Nephron (organoid): ENCODE measurements around the gene TEF.

Source experiments
- H3K27ac Mint-ChIP-seq, 3 experiments: 2 replicates each; pipeline ENCODE4 v1.8.0; 2020; ENCODE audit warnings: mixed read lengths in 3 of 3, mild to moderate bottlenecking in 2 of 3, moderate library complexity in 1 of 3
- H3K27me3 Mint-ChIP-seq: 2 replicates; pipeline ENCODE4 v1.8.0; 2021; ENCODE audit warnings: low read depth, mild to moderate bottlenecking, moderate library complexity, mixed read lengths
- H3K36me3 Mint-ChIP-seq: 2 replicates; pipeline ENCODE4 v1.8.0; 2020; ENCODE audit warnings: low read depth, mixed read lengths
- H3K4me1 Mint-ChIP-seq: 2 replicates; pipeline ENCODE4 v1.8.0; 2020; ENCODE audit warnings: mixed read lengths
- H3K4me3 Mint-ChIP-seq, 3 experiments: 2 replicates each; pipeline ENCODE4 v1.8.0; 2020; ENCODE audit warnings: mild to moderate bottlenecking in 3 of 3, mixed read lengths in 3 of 3, moderate library complexity in 2 of 3
- H3K9me3 Mint-ChIP-seq: 2 replicates; pipeline ENCODE4 v1.8.0; 2020; ENCODE audit warnings: mixed read lengths
- TF ChIP-seq, protein P1 (sequence below), 3 experiments: fragments of 200-600 bp; sonication (generic); IDR thresholded peaks; one replicate each; pipeline ENCODE4 v1.5.0; 2021; ENCODE audit warnings: antibody characterized with exemption in 3 of 3; ENCODE audit not compliant: unreplicated experiment in 3 of 3

Gene TEF

DNA sequence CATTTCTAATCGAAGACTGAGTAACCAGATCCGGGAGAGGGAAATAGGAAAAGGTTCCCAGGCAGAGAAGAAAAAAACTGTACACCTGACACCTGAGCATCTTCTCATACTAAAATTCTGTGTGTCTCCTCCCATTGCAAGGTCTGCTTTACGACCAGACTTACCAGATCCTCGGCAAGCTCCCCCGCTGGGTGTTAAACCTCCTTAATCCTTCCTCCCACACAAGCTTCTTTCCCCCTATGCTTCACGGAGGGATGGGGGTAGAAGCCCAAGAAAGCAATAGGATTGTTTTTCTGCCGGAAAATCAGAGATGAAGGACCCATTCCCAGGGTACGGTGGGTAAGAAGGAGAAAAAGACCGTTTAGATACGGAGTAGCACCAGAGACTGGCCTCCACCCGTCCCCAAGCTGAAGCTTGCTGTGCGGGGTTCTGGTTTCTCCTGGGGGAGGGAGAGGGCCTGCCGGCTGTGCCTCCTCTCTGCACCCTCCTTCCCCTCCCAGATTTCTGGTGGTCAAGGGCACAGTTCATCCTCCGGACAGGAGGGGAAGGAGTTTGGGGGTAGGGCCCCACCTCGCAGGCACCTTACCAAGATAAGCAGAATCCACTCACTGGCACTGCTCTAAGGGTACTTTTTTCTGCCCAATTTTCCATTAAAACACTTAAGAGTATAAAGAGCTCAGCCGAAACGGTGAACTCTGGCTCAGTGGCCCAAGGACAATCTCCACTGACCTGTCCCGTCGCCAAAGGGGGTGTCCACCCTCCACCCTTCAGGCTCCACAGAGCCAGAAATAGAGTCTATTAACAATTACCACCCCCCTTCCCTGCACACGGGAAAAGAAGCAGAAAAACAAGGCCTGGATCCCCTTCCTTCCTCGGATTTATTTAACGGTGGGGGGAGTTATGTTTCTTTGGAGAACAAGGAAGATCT, 63.7 kb downstream of the TEF start:
- TF ChIP-seq, protein P1, sequence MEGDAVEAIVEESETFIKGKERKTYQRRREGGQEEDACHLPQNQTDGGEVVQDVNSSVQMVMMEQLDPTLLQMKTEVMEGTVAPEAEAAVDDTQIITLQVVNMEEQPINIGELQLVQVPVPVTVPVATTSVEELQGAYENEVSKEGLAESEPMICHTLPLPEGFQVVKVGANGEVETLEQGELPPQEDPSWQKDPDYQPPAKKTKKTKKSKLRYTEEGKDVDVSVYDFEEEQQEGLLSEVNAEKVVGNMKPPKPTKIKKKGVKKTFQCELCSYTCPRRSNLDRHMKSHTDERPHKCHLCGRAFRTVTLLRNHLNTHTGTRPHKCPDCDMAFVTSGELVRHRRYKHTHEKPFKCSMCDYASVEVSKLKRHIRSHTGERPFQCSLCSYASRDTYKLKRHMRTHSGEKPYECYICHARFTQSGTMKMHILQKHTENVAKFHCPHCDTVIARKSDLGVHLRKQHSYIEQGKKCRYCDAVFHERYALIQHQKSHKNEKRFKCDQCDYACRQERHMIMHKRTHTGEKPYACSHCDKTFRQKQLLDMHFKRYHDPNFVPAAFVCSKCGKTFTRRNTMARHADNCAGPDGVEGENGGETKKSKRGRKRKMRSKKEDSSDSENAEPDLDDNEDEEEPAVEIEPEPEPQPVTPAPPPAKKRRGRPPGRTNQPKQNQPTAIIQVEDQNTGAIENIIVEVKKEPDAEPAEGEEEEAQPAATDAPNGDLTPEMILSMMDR (IDR thresholded peaks at IDR 0.05; ENCODE audit: unreplicated experiment in 3 of 3) = no peak
- Mint-ChIP-seq H3K27ac (peak overlapping the region; percentile 85 to 100 (median 99)), H3K36me3 (peaks cover 21% of the 10 kb centered on the region), H3K9me3 (no peaks in the 10 kb centered on the region), H3K4me1 (peaks cover 26% of the 10 kb centered on the region), H3K4me3 (peak overlapping the region; percentile 99 to 100 (median 99)), H3K27me3 (no peaks in the 10 kb centered on the region)

DNA sequence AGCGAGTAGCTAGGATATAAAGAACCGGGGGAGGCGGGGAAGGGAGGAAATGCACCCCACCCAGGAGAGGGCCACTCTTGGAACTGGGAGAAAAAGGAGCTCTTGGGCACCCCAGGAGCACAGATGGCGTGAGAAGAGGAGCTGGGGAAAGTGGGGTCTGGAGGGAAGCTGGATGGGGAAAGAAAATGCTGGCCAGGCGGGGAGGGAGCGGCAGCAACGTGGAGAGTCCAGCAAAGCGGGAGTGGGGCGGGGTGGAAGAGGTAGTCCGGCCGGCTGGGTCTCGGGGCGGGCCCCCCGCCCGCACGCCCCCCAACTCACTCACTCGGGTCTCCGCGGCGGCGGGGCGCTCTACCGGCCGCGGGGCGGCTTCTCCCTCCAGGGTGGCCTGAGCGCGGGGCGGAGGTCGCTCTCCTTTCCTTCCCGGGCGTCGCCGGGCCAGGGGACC, 64.3 kb downstream of the TEF start:
- Mint-ChIP-seq H3K36me3 (peaks cover 21% of the 10 kb centered on the region), H3K4me3 (peak overlapping the region; percentile 99 to 100 (median 99)), H3K27ac (peak overlapping the region; percentile 93 to 100 (median 99)), H3K27me3 (no peaks in the 10 kb centered on the region), H3K9me3 (no peaks in the 10 kb centered on the region), H3K4me1 (peaks cover 26% of the 10 kb centered on the region)
- TF ChIP-seq, protein P1 (IDR thresholded peaks at IDR 0.05; ENCODE audit: unreplicated experiment in 3 of 3) = no peak

DNA sequence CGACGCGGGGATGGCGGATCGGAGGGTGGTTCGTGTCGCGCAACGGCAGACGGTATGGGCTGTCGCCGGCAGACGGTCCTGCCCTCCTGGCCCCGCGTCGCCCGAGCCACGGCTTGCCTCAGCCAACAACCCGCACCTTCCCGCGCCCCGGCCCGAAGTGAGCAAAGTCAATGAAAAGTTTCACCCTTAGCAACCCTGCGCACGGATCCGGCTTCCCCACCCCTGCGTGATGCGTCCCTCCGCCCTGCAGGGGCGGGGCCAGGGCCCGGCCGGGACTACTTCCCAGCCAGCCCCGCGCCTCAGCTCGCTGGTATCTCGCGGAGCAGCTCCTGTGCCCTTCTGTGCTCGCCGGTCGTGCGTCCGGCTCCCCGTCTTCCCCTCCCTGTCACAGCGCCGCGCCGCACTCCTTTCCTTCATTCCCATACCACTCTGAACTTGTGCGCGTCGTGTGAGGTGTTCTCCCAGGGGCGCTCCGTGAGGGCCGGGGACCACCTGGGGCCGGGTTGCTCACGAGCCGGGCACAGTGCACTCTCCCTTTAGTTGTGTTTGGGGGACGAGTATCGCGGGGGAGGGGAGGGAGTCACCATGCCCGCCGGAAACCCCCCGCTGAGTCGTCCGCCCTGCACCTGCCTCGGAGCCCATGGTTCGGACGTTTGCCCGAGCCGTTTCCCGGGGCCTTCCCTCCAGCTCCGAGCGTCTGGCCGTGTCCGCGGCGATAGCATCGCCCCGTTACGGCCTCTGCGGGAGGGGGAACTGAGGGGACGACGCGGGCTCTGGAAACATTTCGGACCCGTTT, 65.1 kb downstream of the TEF start, which contains the start of gene TOB2:
Gene TOB2, minus strand, starts transcription at position 163 of the 796 bp plus-strand sequence. CDS start 9,456 bp downstream, outside the sequence.
- Mint-ChIP-seq H3K4me3 (peak within 1 kb of the TSS; percentile 99 to 100 (median 99)), H3K9me3 (no peaks in the 10 kb centered on the region), H3K4me1 (peaks cover 26% of the 10 kb centered on the region), H3K27ac (peak within 1 kb of the TSS; percentile 93 to 100 (median 99)), H3K36me3 (peaks cover 18% of the 10 kb centered on the region), H3K27me3 (no peaks in the 10 kb centered on the region)
- TF ChIP-seq, protein P1 (IDR thresholded peaks at IDR 0.05; ENCODE audit: unreplicated experiment in 3 of 3) = no peak

DNA sequence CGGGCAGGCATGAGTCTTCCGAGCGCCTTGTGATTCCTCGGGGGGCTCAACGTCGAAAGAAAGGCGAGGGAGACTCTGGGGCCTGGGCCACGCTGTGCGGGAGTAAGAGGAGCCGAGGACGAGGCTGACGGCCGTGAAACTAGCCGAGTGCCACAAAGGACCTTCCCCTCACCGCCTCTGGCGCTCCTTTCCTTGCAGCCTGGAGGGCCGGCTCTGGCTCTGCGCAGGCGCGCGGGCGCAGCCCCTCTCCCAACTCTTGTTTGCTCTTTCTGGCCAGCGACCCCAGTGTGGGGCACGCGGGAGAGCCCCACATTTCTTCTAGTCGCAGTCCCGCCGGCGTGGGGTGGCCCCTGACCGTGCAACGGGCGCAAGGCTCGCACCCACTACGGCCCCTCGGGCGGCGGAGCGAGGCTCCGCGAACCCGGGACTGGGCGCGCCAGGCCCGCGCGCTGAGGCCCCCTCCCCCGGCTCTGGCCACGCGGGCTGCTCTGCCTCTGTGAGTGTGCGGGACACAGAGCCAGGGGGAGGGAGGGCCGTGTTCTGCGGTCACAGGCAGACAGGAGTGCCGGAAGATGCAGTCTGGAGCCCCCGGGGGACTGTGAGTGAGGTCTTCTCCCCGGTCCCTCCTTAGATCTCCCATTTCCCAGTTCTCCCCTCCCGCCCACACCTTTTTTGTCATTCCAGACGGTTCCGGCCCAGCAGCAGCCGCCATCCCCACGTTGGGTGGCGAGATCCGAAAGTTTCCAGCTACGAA, 65.9 kb downstream of the TEF start:
- peak overlapping the region; percentile 99 to 100 (median 99) for H3K4me3 Mint-ChIP-seq
- peaks cover 20% of the 10 kb centered on the region for H3K4me1 Mint-ChIP-seq
- H3K9me3 Mint-ChIP-seq = no peaks in the 10 kb centered on the region
- peak overlapping the region; percentile 93 to 100 (median 99) for H3K27ac Mint-ChIP-seq
- TF ChIP-seq, protein P1 (IDR thresholded peaks at IDR 0.05; ENCODE audit: unreplicated experiment in 3 of 3) = no peak
- H3K27me3 Mint-ChIP-seq = no peaks in the 10 kb centered on the region
- peaks cover 11% of the 10 kb centered on the region for H3K36me3 Mint-ChIP-seq

DNA sequence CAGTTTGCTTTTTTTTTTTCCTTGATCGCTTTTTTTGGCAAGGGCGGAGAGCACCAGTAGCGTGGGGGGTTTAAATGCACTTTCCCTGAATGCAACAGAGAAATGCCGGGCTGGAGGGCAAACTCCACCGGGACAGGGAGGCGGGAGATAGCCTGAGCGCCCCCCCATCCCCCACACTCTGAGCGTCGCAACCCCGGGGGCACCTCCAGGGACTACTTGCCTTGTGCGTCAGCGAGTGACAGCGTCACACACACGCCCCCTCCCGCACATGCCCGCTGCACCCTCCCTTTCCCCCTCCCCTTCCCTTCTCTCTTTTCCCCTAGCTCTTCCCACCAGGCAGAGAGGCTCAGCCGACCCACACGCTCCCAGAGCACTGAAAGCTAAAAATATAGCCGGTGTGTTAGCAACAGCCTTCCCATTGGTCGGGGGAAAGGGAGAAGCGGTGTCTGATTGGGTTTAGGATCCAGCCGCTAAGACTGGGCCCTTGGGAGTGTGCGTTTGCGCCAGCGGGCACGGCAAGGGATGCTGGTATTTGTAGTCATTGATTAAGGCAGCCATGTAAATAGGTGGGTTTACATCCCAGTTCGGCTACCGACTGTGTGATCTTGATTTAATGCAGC, 66.6 kb downstream of the TEF start:
- peak overlapping the region; percentile 99 to 100 (median 99) for H3K4me3 Mint-ChIP-seq
- no peaks in the 10 kb centered on the region for H3K9me3 Mint-ChIP-seq
- peaks cover 15% of the 10 kb centered on the region for H3K4me1 Mint-ChIP-seq
- peaks cover 5% of the 10 kb centered on the region for H3K36me3 Mint-ChIP-seq
- H3K27me3 Mint-ChIP-seq = no peaks in the 10 kb centered on the region
- TF ChIP-seq, protein P1 (IDR thresholded peaks at IDR 0.05; ENCODE audit: unreplicated experiment in 3 of 3) = no peak
- H3K27ac Mint-ChIP-seq = peak overlapping the region; percentile 93 to 100 (median 99)
